GM18868 (cell line): Measurements from ENCODE around the gene NCK2.

Source experiments
- ATAC-seq: cut with Tn5 transposase; IDR thresholded peaks from one replicate; pipeline ENCODE4 v1.9.1; 2021; ENCODE audit warnings: mild to moderate bottlenecking, moderate library complexity; ENCODE audit not compliant: unreplicated experiment

The NCK2 gene

GRCh38 chr2:105866216-105867185 is 121.8 kb downstream of the NCK2 start:
- no peak for ATAC-seq

- no peak for ATAC-seq
Measured at GRCh38 chr2:105867587-105867986, 122.9 kb downstream of the NCK2 start.

- peak; percentile 39 for ATAC-seq
Measured at GRCh38 chr2:105868060-105868459, 123.3 kb downstream of the NCK2 start.

- no peak for ATAC-seq
Measured at GRCh38 chr2:105869341-105869740, 124.6 kb downstream of the NCK2 start.

GRCh38 chr2:105870062-105870461 is 125.3 kb downstream of the NCK2 start:
- ATAC-seq, result no peak

GRCh38 chr2:105870858-105871257 is 126.1 kb downstream of the NCK2 start:
- ATAC-seq, result no peak

- no peak for ATAC-seq
Measured at GRCh38 chr2:105872142-105872728, 127.5 kb downstream of the NCK2 start.

- no peak for ATAC-seq
Measured at GRCh38 chr2:105872830-105873229, 128.1 kb downstream of the NCK2 start.

- ATAC-seq, result peak; percentile 12
Measured at GRCh38 chr2:105873281-105873680, 128.6 kb downstream of the NCK2 start.

GRCh38 chr2:105873721-105874120 is 129.0 kb downstream of the NCK2 start:
- peak; percentile 93 for ATAC-seq

- no peak for ATAC-seq
Measured at GRCh38 chr2:105874466-105874865, 129.8 kb downstream of the NCK2 start.

- ATAC-seq, result no peak
Measured at GRCh38 chr2:105875241-105875640, 130.5 kb downstream of the NCK2 start.

- no peak for ATAC-seq
Measured at GRCh38 chr2:105876191-105876590, 131.5 kb downstream of the NCK2 start.

- no peak for ATAC-seq
Measured at GRCh38 chr2:105877945-105878344, 133.2 kb downstream of the NCK2 start.

GRCh38 chr2:105879106-105879802 is 134.5 kb downstream of the NCK2 start:
- ATAC-seq, result no peak

GRCh38 chr2:105879803-105880300 is 135.1 kb downstream of the NCK2 start:
- ATAC-seq, result no peak

GRCh38 chr2:105880637-105881036 is 135.9 kb downstream of the NCK2 start:
- ATAC-seq, result peak; percentile 53

GRCh38 chr2:105881286-105882136 is 136.8 kb downstream of the NCK2 start:
- ATAC-seq, result no peak

GRCh38 chr2:105882341-105882740 is 137.6 kb downstream of the NCK2 start:
- ATAC-seq, result no peak

- ATAC-seq, result no peak
Measured at GRCh38 chr2:105882920-105883435, 138.3 kb downstream of the NCK2 start.
